Uterus (tissue), 2 donors: ENCODE measurements around the gene CRIP2.

Experiments
- POLR2A ChIP-seq, 2 donors: fragments of 450-650 bp; IDR thresholded peaks; one replicate each; pipeline ENCODE4 v1.6.1; 2016; ENCODE audit warnings: antibody characterized with exemption in 2 of 2, mild to moderate bottlenecking in 1 of 2, moderate library complexity in 1 of 2
- TF ChIP-seq, protein P1 (sequence below), 4 experiments: fragments of 200-600 bp in 2 of 4; fragments of 450-650 bp in 2 of 4; sonication (generic) in 2 of 4; IDR thresholded peaks; one replicate each; pipeline ENCODE4 v1.5.1; 2016 to 2019; ENCODE audit warnings: antibody characterized with exemption in 4 of 4, mild to moderate bottlenecking in 2 of 4, moderate library complexity in 1 of 4

DNA sequence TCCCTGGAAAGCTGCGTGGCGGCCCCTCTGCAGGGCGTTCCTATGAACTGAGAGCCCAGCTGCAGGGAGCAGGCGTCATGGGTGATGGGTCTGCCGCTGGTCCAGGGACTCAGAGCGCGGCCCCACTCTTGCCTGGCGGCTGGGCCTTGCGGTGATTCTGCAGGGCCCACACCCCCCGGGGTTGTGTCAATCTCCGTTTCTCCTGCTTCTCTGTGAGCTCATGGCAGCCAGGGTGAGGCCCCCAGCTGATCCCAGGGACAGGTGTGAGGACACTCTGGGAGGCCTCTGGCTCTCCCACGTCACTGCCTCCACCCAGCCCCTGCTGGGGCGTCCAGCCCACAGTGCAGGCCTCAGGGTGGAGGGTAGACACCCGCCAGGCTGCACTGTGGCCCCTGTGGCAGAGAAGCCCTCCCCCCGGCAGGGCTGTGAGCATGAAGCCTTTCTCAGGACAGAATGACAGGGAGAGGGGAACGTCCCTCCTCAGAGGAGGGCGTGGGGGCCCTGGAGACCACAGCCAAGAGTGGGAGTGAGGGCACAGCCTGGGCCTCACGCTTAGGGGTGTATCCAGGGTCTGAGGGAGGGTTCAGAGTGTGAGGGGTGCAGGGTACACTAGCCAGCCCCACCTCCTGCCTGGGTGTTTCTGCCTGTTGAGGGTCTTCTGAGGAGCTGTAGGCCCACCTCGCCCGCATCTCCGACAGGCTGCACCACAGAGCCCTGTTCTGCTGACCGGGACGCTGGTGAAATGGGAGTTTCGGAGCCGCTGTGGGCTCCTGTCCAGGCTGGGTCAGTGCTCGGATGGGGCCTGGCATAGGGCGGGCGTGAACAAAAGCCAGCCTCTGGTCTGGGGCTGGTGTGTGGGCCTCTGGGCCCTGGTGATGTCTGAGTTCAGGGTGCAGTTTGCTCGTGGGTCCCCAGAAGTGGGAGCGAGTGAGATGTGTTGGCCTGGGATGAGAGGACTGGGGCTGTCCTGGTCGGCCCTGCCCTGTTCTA, 26.7 kb upstream of the CRIP2 start:
- no peak for TF ChIP-seq POLR2A (IDR thresholded peaks at IDR 0.05)
- TF ChIP-seq, protein P1, sequence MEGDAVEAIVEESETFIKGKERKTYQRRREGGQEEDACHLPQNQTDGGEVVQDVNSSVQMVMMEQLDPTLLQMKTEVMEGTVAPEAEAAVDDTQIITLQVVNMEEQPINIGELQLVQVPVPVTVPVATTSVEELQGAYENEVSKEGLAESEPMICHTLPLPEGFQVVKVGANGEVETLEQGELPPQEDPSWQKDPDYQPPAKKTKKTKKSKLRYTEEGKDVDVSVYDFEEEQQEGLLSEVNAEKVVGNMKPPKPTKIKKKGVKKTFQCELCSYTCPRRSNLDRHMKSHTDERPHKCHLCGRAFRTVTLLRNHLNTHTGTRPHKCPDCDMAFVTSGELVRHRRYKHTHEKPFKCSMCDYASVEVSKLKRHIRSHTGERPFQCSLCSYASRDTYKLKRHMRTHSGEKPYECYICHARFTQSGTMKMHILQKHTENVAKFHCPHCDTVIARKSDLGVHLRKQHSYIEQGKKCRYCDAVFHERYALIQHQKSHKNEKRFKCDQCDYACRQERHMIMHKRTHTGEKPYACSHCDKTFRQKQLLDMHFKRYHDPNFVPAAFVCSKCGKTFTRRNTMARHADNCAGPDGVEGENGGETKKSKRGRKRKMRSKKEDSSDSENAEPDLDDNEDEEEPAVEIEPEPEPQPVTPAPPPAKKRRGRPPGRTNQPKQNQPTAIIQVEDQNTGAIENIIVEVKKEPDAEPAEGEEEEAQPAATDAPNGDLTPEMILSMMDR (IDR thresholded peaks at IDR 0.05) = no peak
